ENCODE results near the gene FBXL20. TPM values are rescaled to one million over a fixed set of nuclear protein-coding genes. Genes with fewer than 3 reads are reported as not detected.

FBXL20 gene
- total and polyA plus RNA-seq, 10 of the 15 experiments (the other 5 are each of a cell fraction or from before 2014, with no cell fraction given), result 1.2 to 8.3 (median 4.4) TPM

DNA sequence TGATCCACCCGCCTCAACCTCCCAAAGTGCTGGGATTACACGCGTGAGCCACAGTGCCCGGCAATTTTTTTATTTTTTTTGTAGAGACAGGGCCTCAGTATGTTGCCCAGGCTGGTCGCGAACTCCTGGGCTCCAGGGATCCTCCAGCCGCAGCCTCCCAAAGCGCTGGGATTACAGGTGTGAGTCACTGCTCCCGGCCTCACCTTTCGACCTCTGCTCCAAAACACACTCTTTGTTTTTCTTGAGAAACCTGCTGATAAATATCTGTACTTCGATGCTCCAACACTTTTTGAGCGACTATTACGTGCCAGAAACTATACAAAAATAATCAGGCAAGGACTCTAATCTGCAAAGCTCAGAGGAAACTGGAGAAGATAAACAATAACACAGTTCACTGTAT is 48.6 kb upstream of the FBXL20 start:
- BruUV-seq (replicated peaks), result no TSS peak
- Histone ChIP-seq H4K20me1 (ENCODE audit: control insufficient read depth, insufficient read depth) (no peaks in the 10 kb centered on the region), H2AFZ (ENCODE audit: control insufficient read depth, low read depth, low read length) (no peak overlapping the region), H3K4me2 (ENCODE audit: control insufficient read depth, insufficient read depth) (peak overlapping the region; percentile 83), H3K9ac (ENCODE audit: control insufficient read depth, insufficient read depth, low read length) (peak overlapping the region; percentile 96), H3K9me3 (replicated peaks; ENCODE audit: control insufficient read depth, insufficient read depth, low read length) (no peaks in the 10 kb centered on the region), H3K79me2 (ENCODE audit: control insufficient read depth, insufficient read depth, low read length) (peaks cover 36% of the 10 kb centered on the region), H3K27ac (ENCODE audit: control insufficient read depth, insufficient read depth) (peak overlapping the region; percentile 88; the same call in 1 of the 2 replicates), H3K4me1 (ENCODE audit: control insufficient read depth, insufficient read depth, low read length) (no peaks in the 10 kb centered on the region), H3K36me3 (ENCODE audit: control insufficient read depth in 2 of 2, insufficient read depth in 2 of 2, low read length in 1 of 2) (peaks cover 0 to 3% of the 10 kb centered on the region in 2 experiments; a peak in 2 of 4 replicates), H3K4me3 (peak overlapping the region; percentile 98), H3K27me3 (replicated peaks in 1 of 2; ENCODE audit: control insufficient read depth in 2 of 2, insufficient read depth in 2 of 2, low read length in 1 of 2) (no peaks in the 10 kb centered on the region)
- SMC1A ChIA-PET (ENCODE audit: uncharacterized antibody, unreplicated experiment), result interaction anchor here (1.3 to 4.9 kb wide), 4 partner anchors 12 to 65 kb away, joined by 3 to 36 read pairs (median 5); partner anchors contain the start of gene CDK12
- POLR2A ChIA-PET, result interaction anchor here (0.5 to 2.9 kb wide), 5 partner anchors 8 to 250 kb away, joined by 3 to 73 read pairs (median 6); partner anchors contain the start of genes CDK12 and RPL19
- CTCF ChIA-PET, result interaction anchor here (0.6 to 1.5 kb wide), 4 partner anchors 11 to 277 kb away, joined by 3 to 5 read pairs (median 4); partner anchors contain the start of gene CDK12
- FAIRE-seq (no peak), ATAC-seq (no peak), DNase-seq (ENCODE audit: low read depth, low spot score) (no peak)
- TF ChIP-seq, protein P1, sequence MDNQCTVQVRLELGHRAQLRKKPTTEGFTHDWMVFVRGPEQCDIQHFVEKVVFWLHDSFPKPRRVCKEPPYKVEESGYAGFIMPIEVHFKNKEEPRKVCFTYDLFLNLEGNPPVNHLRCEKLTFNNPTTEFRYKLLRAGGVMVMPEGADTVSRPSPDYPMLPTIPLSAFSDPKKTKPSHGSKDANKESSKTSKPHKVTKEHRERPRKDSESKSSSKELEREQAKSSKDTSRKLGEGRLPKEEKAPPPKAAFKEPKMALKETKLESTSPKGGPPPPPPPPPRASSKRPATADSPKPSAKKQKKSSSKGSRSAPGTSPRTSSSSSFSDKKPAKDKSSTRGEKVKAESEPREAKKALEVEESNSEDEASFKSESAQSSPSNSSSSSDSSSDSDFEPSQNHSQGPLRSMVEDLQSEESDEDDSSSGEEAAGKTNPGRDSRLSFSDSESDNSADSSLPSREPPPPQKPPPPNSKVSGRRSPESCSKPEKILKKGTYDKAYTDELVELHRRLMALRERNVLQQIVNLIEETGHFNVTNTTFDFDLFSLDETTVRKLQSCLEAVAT (IDR thresholded peaks at IDR 0.05), result peak; percentile 69
- TF ChIP-seq SMAD5 (IDR thresholded peaks at IDR 0.05; ENCODE audit: low read depth), result no peak
- in situ Hi-C loops (cut with MboI) (no loop called here), intact Hi-C loops (cut with micrococcal nuclease; ENCODE audit: unreplicated experiment) (no loop called here)
- RAD21 ChIA-PET (ENCODE audit: unreplicated experiment), result interaction anchor here (3.5 kb wide), 1 partner anchor 12 kb away, joined by 38 read pairs; the partner anchor contains the start of gene CDK12
- WGBS (ENCODE audit: insufficient coverage, insufficient replicate concordance, low lambda C conversion rate, missing lambda C conversion rate), result 87% methylated on average over 13 of the region's 13 CpGs

GRCh38 chr17:39447561-39447960 is 46.1 kb upstream of the FBXL20 start:
- 52% methylated on average over 5 of the region's 5 CpGs for WGBS (ENCODE audit: insufficient coverage, insufficient replicate concordance, low lambda C conversion rate, missing lambda C conversion rate)
- H3K27me3 ChIP-seq (replicated peaks in 1 of 2; ENCODE audit: control insufficient read depth in 2 of 2, insufficient read depth in 2 of 2, low read length in 1 of 2), result no peaks in the 10 kb centered on the region
- H3K36me3 ChIP-seq (ENCODE audit: control insufficient read depth in 2 of 2, insufficient read depth in 2 of 2, low read length in 1 of 2), result peaks cover 1 to 16% of the 10 kb centered on the region in 2 experiments
- TF ChIP-seq, protein P2, sequence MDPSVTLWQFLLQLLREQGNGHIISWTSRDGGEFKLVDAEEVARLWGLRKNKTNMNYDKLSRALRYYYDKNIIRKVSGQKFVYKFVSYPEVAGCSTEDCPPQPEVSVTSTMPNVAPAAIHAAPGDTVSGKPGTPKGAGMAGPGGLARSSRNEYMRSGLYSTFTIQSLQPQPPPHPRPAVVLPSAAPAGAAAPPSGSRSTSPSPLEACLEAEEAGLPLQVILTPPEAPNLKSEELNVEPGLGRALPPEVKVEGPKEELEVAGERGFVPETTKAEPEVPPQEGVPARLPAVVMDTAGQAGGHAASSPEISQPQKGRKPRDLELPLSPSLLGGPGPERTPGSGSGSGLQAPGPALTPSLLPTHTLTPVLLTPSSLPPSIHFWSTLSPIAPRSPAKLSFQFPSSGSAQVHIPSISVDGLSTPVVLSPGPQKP (IDR thresholded peaks at IDR 0.05; ENCODE audit: low read depth, low read length), result no peak
- no peak for TF ChIP-seq YY1 (IDR thresholded peaks at IDR 0.05; ENCODE audit: low read depth, low read length)
- TF ChIP-seq TAF1 (IDR thresholded peaks at IDR 0.05; ENCODE audit: borderline replicate concordance, low read depth, low read length), result no peak
- no peak for TF ChIP-seq RUNX3 (IDR thresholded peaks at IDR 0.05; ENCODE audit: low read length)
- TF ChIP-seq KLF5 (IDR thresholded peaks at IDR 0.05; ENCODE audit: partially characterized antibody), result no peak
- TF ChIP-seq TCF3 (IDR thresholded peaks at IDR 0.05; ENCODE audit: borderline replicate concordance, insufficient read depth, low read depth, low read length), result no peak
- TF ChIP-seq IRF4 (IDR thresholded peaks at IDR 0.05; ENCODE audit: low read depth, low read length), result no peak
- no peak for TF ChIP-seq HDGF (IDR thresholded peaks at IDR 0.05)
- TF ChIP-seq WRNIP1 (IDR thresholded peaks at IDR 0.05; ENCODE audit: borderline replicate concordance, low read depth, low read length), result no peak
- TF ChIP-seq POLR2AphosphoS5 (IDR thresholded peaks at IDR 0.05; ENCODE audit: low read length), result no peak
- TF ChIP-seq RBBP5 (conservative IDR thresholded peaks at IDR 0.05), result no peak
- TF ChIP-seq MYC (IDR thresholded peaks at IDR 0.05; ENCODE audit: insufficient read depth, insufficient read length, insufficient replicate concordance, low read length, severe bottlenecking), result no peak
- H4K20me1 ChIP-seq (ENCODE audit: control insufficient read depth, insufficient read depth), result no peaks in the 10 kb centered on the region
- no TSS peak for BruUV-seq (replicated peaks)
- DNase-seq (ENCODE audit: low read depth, low spot score) (no peak), FAIRE-seq (no peak), ATAC-seq (no peak)
- ChIA-PET POLR2A (interaction anchor here (1.1 to 2.2 kb wide), 2 partner anchors 13 to 14 kb away, joined by 3 to 6 read pairs; partner anchors contain the start of gene CDK12), CTCF (interaction anchor here (0.9 kb wide), 1 partner anchor 14 kb away, joined by 3 read pairs; the partner anchor contains the start of gene CDK12), RAD21 (ENCODE audit: unreplicated experiment) (interaction anchor here (1.6 kb wide), 1 partner anchor 41 kb away, joined by 3 read pairs; no protein-coding TSS in a partner anchor), SMC1A (ENCODE audit: uncharacterized antibody, unreplicated experiment) (interaction anchor here (1.0 kb wide), 1 partner anchor 41 kb away, joined by 4 read pairs; no protein-coding TSS in a partner anchor)
- peak overlapping the region; percentile 25; the same call in 1 of the 2 replicates for H3K4me2 ChIP-seq (ENCODE audit: control insufficient read depth, insufficient read depth)
- H3K4me1 ChIP-seq (ENCODE audit: control insufficient read depth, insufficient read depth, low read length), result no peaks in the 10 kb centered on the region
- in situ Hi-C loops (cut with MboI) (loop anchor here (25.0 kb wide), 1 partner anchor 1835 kb away; the partner anchor contains the start of gene SYNRG), intact Hi-C loops (cut with micrococcal nuclease; ENCODE audit: unreplicated experiment) (no loop called here)
- H3K4me3 ChIP-seq, result no peak overlapping the region
- H3K9ac ChIP-seq (ENCODE audit: control insufficient read depth, insufficient read depth, low read length), result no peak overlapping the region
- no peak overlapping the region for H2AFZ ChIP-seq (ENCODE audit: control insufficient read depth, low read depth, low read length)
- no peak overlapping the region for H3K27ac ChIP-seq (ENCODE audit: control insufficient read depth, insufficient read depth)
- H3K9me3 ChIP-seq (replicated peaks; ENCODE audit: control insufficient read depth, insufficient read depth, low read length), result no peaks in the 10 kb centered on the region
- H3K79me2 ChIP-seq (ENCODE audit: control insufficient read depth, insufficient read depth, low read length), result peaks cover 36% of the 10 kb centered on the region

All from GM12878 (cell line).